ENCODE data around the gene ATXN7. TPM values are rescaled to one million over a fixed set of nuclear protein-coding genes. Genes with fewer than 3 reads are reported as not detected.

Gene ATXN7
- total RNA-seq, 4 donors from 2014 or later = 3.3 to 42.5 (median 17.9) TPM

GRCh38 chr3:63964681-63965485, 101.2 kb downstream of the ATXN7 start:
- intact Hi-C loops (cut with DNase I; ENCODE audit: low total_unique reads) = no loop called here
- no peak for DNase-seq
- Histone ChIP-seq H3K9me3 (no peaks in the 10 kb centered on the region), H3K27me3 (no peaks in the 10 kb centered on the region), H3K4me1 (peaks cover 5 to 7% of the 10 kb centered on the region in 2 donors), H3K27ac (no peak overlapping the region), H3K36me3 (no peaks in the 10 kb centered on the region), H3K4me3 (no peak overlapping the region)
- no peak for TF ChIP-seq CTCF (IDR thresholded peaks at IDR 0.05)
- TF ChIP-seq POLR2A (IDR thresholded peaks at IDR 0.05) = no peak

GRCh38 chr3:63966007-63966406, 102.3 kb downstream of the ATXN7 start:
- intact Hi-C loops (cut with DNase I; ENCODE audit: low total_unique reads) = no loop called here
- Histone ChIP-seq H3K27ac (no peak overlapping the region), H3K9me3 (no peaks in the 10 kb centered on the region), H3K36me3 (no peaks in the 10 kb centered on the region), H3K27me3 (no peaks in the 10 kb centered on the region), H3K4me1 (peaks cover 7 to 10% of the 10 kb centered on the region in 2 donors), H3K4me3 (no peak overlapping the region)
- TF ChIP-seq POLR2A (IDR thresholded peaks at IDR 0.05) = no peak
- no peak for TF ChIP-seq CTCF (IDR thresholded peaks at IDR 0.05)
- no peak for DNase-seq

- intact Hi-C loops (cut with DNase I; ENCODE audit: low total_unique reads) = no loop called here
- no peaks in the 10 kb centered on the region for H3K9me3 ChIP-seq
- H3K4me3 ChIP-seq = no peak overlapping the region
- TF ChIP-seq CTCF (IDR thresholded peaks at IDR 0.05) (no peak), POLR2A (IDR thresholded peaks at IDR 0.05) (no peak)
- no peaks in the 10 kb centered on the region for H3K36me3 ChIP-seq
- no peak for DNase-seq
- peak overlapping the region; percentile 19 to 66 for H3K27ac ChIP-seq
- H3K27me3 ChIP-seq = no peaks in the 10 kb centered on the region
- H3K4me1 ChIP-seq = peaks cover 3 to 10% of the 10 kb centered on the region in 2 donors
Measured at GRCh38 chr3:63966871-63967270, 103.2 kb downstream of the ATXN7 start.

GRCh38 chr3:63967675-63968611, 104.3 kb downstream of the ATXN7 start:
- TF ChIP-seq CTCF (IDR thresholded peaks at IDR 0.05) = no peak
- no peak for TF ChIP-seq POLR2A (IDR thresholded peaks at IDR 0.05)
- H3K36me3 ChIP-seq = no peaks in the 10 kb centered on the region
- intact Hi-C loops (cut with DNase I; ENCODE audit: low total_unique reads) = no loop called here
- H3K27me3 ChIP-seq = no peaks in the 10 kb centered on the region
- H3K27ac ChIP-seq = peak overlapping the region; percentile 44 to 66
- peaks cover 3 to 15% of the 10 kb centered on the region in 2 donors for H3K4me1 ChIP-seq
- DNase-seq = peak; percentile 36 to 39
- peak overlapping the region in 1 of 2 donors; percentile 15 for H3K4me3 ChIP-seq
- no peaks in the 10 kb centered on the region for H3K9me3 ChIP-seq
